Measurements from ENCODE around the gene ZMPSTE24. TPM values are rescaled to one million over a fixed set of nuclear protein-coding genes. Genes with fewer than 3 reads are reported as not detected.

The ZMPSTE24 gene
- polyA plus RNA-seq, 1 donor from 2014 or later = 32.9 TPM

- H3K9me2 ChIP-seq (ENCODE audit: insufficient read depth, low read length) = no peaks in the 10 kb centered on the region
- H3K9me3 ChIP-seq (ENCODE audit: low read length) = no peaks in the 10 kb centered on the region
- no peak overlapping the region for H3K4me2 ChIP-seq (ENCODE audit: low read length)
- no peaks in the 10 kb centered on the region for H3K79me2 ChIP-seq (replicated peaks; ENCODE audit: insufficient read depth, low read length)
- H3K36me3 ChIP-seq (ENCODE audit: insufficient read depth, low read length) = peaks cover 12% of the 10 kb centered on the region
- H2AFZ ChIP-seq (ENCODE audit: low read depth, low read length) = no peak overlapping the region
- H3K4me3 ChIP-seq (ENCODE audit: low read length) = no peak overlapping the region
- TF ChIP-seq MXI1 (conservative IDR thresholded peaks at IDR 0.05; ENCODE audit: poor library complexity, severe bottlenecking) = no peak
- TF ChIP-seq POLR2AphosphoS5 (IDR thresholded peaks at IDR 0.05) = no peak
- no peak for TF ChIP-seq RAD21 (conservative IDR thresholded peaks at IDR 0.05)
- TF ChIP-seq TAF1 (IDR thresholded peaks at IDR 0.05; ENCODE audit: low read depth) = no peak
- TF ChIP-seq SMC3 (conservative IDR thresholded peaks at IDR 0.05; ENCODE audit: poor library complexity) = no peak
- TF ChIP-seq CTCF (IDR thresholded peaks at IDR 0.05; ENCODE audit: poor library complexity, severe bottlenecking) = no peak
- TF ChIP-seq EP300 (conservative IDR thresholded peaks at IDR 0.05; ENCODE audit: poor library complexity, severe bottlenecking) = no peak
- TF ChIP-seq EZH2 (IDR thresholded peaks at IDR 0.05; ENCODE audit: borderline replicate concordance, insufficient read depth, low read length, poor library complexity, severe bottlenecking) = no peak
- TF ChIP-seq, protein P1, sequence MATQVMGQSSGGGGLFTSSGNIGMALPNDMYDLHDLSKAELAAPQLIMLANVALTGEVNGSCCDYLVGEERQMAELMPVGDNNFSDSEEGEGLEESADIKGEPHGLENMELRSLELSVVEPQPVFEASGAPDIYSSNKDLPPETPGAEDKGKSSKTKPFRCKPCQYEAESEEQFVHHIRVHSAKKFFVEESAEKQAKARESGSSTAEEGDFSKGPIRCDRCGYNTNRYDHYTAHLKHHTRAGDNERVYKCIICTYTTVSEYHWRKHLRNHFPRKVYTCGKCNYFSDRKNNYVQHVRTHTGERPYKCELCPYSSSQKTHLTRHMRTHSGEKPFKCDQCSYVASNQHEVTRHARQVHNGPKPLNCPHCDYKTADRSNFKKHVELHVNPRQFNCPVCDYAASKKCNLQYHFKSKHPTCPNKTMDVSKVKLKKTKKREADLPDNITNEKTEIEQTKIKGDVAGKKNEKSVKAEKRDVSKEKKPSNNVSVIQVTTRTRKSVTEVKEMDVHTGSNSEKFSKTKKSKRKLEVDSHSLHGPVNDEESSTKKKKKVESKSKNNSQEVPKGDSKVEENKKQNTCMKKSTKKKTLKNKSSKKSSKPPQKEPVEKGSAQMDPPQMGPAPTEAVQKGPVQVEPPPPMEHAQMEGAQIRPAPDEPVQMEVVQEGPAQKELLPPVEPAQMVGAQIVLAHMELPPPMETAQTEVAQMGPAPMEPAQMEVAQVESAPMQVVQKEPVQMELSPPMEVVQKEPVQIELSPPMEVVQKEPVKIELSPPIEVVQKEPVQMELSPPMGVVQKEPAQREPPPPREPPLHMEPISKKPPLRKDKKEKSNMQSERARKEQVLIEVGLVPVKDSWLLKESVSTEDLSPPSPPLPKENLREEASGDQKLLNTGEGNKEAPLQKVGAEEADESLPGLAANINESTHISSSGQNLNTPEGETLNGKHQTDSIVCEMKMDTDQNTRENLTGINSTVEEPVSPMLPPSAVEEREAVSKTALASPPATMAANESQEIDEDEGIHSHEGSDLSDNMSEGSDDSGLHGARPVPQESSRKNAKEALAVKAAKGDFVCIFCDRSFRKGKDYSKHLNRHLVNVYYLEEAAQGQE (IDR thresholded peaks at IDR 0.05; ENCODE audit: borderline replicate concordance) = no peak
- H3K9ac ChIP-seq (ENCODE audit: low read length) = no peak overlapping the region
- no peaks in the 10 kb centered on the region for H3F3A ChIP-seq (ENCODE audit: insufficient read depth, low read length, poor library complexity, severe bottlenecking)
- H3K27me3 ChIP-seq (ENCODE audit: insufficient read depth, low read depth, low read length) = no peaks in the 10 kb centered on the region
- H4K20me1 ChIP-seq (ENCODE audit: insufficient read depth) = no peaks in the 10 kb centered on the region
- H3K27ac ChIP-seq (ENCODE audit: low read length) = no peak overlapping the region
Observed at GRCh38 chr1:40243351-40243750, 14.7 kb upstream of the ZMPSTE24 start.

- no peak overlapping the region for H3K9ac ChIP-seq (ENCODE audit: low read length)
- no peaks in the 10 kb centered on the region for H3F3A ChIP-seq (ENCODE audit: insufficient read depth, low read length, poor library complexity, severe bottlenecking)
- H2AFZ ChIP-seq (ENCODE audit: low read depth, low read length) = no peak overlapping the region
- no peaks in the 10 kb centered on the region for H3K27me3 ChIP-seq (ENCODE audit: insufficient read depth, low read depth, low read length)
- peaks cover 3% of the 10 kb centered on the region for H3K36me3 ChIP-seq (ENCODE audit: insufficient read depth, low read length)
- TF ChIP-seq MXI1 (conservative IDR thresholded peaks at IDR 0.05; ENCODE audit: poor library complexity, severe bottlenecking) = no peak
- no peak for TF ChIP-seq RAD21 (conservative IDR thresholded peaks at IDR 0.05)
- no peak for TF ChIP-seq SMC3 (conservative IDR thresholded peaks at IDR 0.05; ENCODE audit: poor library complexity)
- no peak for TF ChIP-seq POLR2AphosphoS5 (IDR thresholded peaks at IDR 0.05)
- TF ChIP-seq EP300 (conservative IDR thresholded peaks at IDR 0.05; ENCODE audit: poor library complexity, severe bottlenecking) = no peak
- TF ChIP-seq TAF1 (IDR thresholded peaks at IDR 0.05; ENCODE audit: low read depth) = no peak
- TF ChIP-seq EZH2 (IDR thresholded peaks at IDR 0.05; ENCODE audit: borderline replicate concordance, insufficient read depth, low read length, poor library complexity, severe bottlenecking) = no peak
- TF ChIP-seq, protein P1 (IDR thresholded peaks at IDR 0.05; ENCODE audit: borderline replicate concordance) = no peak
- TF ChIP-seq CTCF (IDR thresholded peaks at IDR 0.05; ENCODE audit: poor library complexity, severe bottlenecking) = no peak
- H3K9me3 ChIP-seq (ENCODE audit: low read length) = no peaks in the 10 kb centered on the region
- no peak overlapping the region for H3K4me2 ChIP-seq (ENCODE audit: low read length)
- H3K27ac ChIP-seq (ENCODE audit: low read length) = no peak overlapping the region
- H3K9me2 ChIP-seq (ENCODE audit: insufficient read depth, low read length) = no peaks in the 10 kb centered on the region
- no peak overlapping the region for H3K4me3 ChIP-seq (ENCODE audit: low read length)
- no peaks in the 10 kb centered on the region for H3K79me2 ChIP-seq (replicated peaks; ENCODE audit: insufficient read depth, low read length)
- no peaks in the 10 kb centered on the region for H4K20me1 ChIP-seq (ENCODE audit: insufficient read depth)
Observed at GRCh38 chr1:40244138-40244744, 13.8 kb upstream of the ZMPSTE24 start.

Data from neural cell (in vitro differentiated cells).